Peyer's patch (tissue), 4 donors: ENCODE data around the gene BIRC6. TPM values are rescaled to one million over a fixed set of nuclear protein-coding genes. Genes with fewer than 3 reads are reported as not detected.
"Not testable (repeated sequence)": the region's sequence is repeated elsewhere in the genome, so short reads cannot be mapped to it uniquely, and the experiment has no call there.

ENCODE experiments used
- DNase-seq, 3 donors: peaks; one replicate each; pipeline ENCODE4 v3.0.0-alpha.2; 2017 to 2019
- H3K27ac ChIP-seq, 4 donors: fragments of 200-600 bp; sonication (generic); one replicate each; pipeline ENCODE4 v1.5.1; 2016 to 2019
- H3K27me3 ChIP-seq, 2 donors: fragments of 200-600 bp; sonication (generic); one replicate each; pipeline ENCODE4 v1.5.1; 2019
- H3K36me3 ChIP-seq, 3 donors: fragments of 200-600 bp; sonication (generic); one replicate each; pipeline ENCODE4 v1.5.1; 2016 to 2019
- H3K4me1 ChIP-seq, 4 donors: fragments of 200-600 bp; sonication (generic); one replicate each; pipeline ENCODE4 v1.5.1; 2016 to 2019
- H3K4me3 ChIP-seq, 4 donors: fragments of 200-600 bp; sonication (generic); 1 replicate in 3 of 4; 2 replicates in 1 of 4; pipeline ENCODE4 v1.5.1; 2016 to 2019; ENCODE audit warnings: mild to moderate bottlenecking in 1 of 4
- H3K9me3 ChIP-seq, 4 donors: fragments of 200-600 bp; sonication (generic); one replicate each; pipeline ENCODE4 v1.5.1; 2016 to 2019; ENCODE audit warnings: mild to moderate bottlenecking in 1 of 4
- CTCF ChIP-seq, 6 experiments: fragments of 450-650 bp in 4 of 6; fragments of 200-600 bp in 2 of 6; sonication (generic) in 1 of 6; IDR thresholded peaks; one replicate each; pipeline ENCODE4 v1.5.1; 2017 to 2019; ENCODE audit warnings: antibody characterized with exemption in 6 of 6, mild to moderate bottlenecking in 3 of 6, moderate library complexity in 1 of 6
- POLR2A ChIP-seq, 2 donors: fragments of 450-650 bp; IDR thresholded peaks; one replicate each; pipeline ENCODE4 v1.5.1; 2017; ENCODE audit warnings: antibody characterized with exemption in 2 of 2, mild to moderate bottlenecking in 2 of 2, moderate library complexity in 2 of 2
- total RNA-seq, 4 donors: library from RNA; depleted of rRNA; stranded (reverse); fragments of >200 nt; gene quantifications; one replicate each; pipeline ENCODE4 v1.1.0, GENCODE V29; 2016

Gene BIRC6
- total RNA-seq, 4 donors from 2014 or later, result 133 to 237 (median 214) TPM

- Histone ChIP-seq H3K27ac (no peak overlapping the region), H3K4me1 (no peaks in the 10 kb centered on the region), H3K9me3 (no peaks in the 10 kb centered on the region), H3K36me3 (peaks cover 0 to 2% (median 0%) of the 10 kb centered on the region in 3 donors), H3K27me3 (no peaks in the 10 kb centered on the region), H3K4me3 (no peak overlapping the region)
- no peak for DNase-seq
- TF ChIP-seq CTCF (IDR thresholded peaks at IDR 0.05), result no peak
Measured at GRCh38 chr2:32456808-32457207, 100.0 kb downstream of the BIRC6 start.

- Histone ChIP-seq H3K27me3 (no peaks in the 10 kb centered on the region), H3K4me3 (no peak overlapping the region), H3K36me3 (peaks cover 0 to 11% (median 0%) of the 10 kb centered on the region in 3 donors), H3K4me1 (no peaks in the 10 kb centered on the region), H3K9me3 (no peaks in the 10 kb centered on the region), H3K27ac (no peak overlapping the region)
- no peak for TF ChIP-seq CTCF (IDR thresholded peaks at IDR 0.05)
- no peak for DNase-seq
Measured at GRCh38 chr2:32457814-32458213, 101.0 kb downstream of the BIRC6 start.

GRCh38 chr2:32460861-32461260 is 104.0 kb downstream of the BIRC6 start:
- H3K27ac ChIP-seq, H3K4me1 ChIP-seq, DNase-seq, H3K4me3 ChIP-seq, H3K27me3 ChIP-seq, H3K9me3 ChIP-seq: not testable (repeated sequence)
- H3K36me3 ChIP-seq, result peaks cover 0 to 39% (median 0%) of the 10 kb centered on the region in 3 donors

- H3K4me1 ChIP-seq, result no peaks in the 10 kb centered on the region
- no peaks in the 10 kb centered on the region for H3K9me3 ChIP-seq
- no peaks in the 10 kb centered on the region for H3K27me3 ChIP-seq
- TF ChIP-seq CTCF (IDR thresholded peaks at IDR 0.05), result no peak
- no peak for TF ChIP-seq POLR2A (IDR thresholded peaks at IDR 0.05)
- H3K36me3 ChIP-seq, result peaks cover 0 to 62% (median 0%) of the 10 kb centered on the region in 3 donors
- H3K27ac ChIP-seq, result no peak overlapping the region
- no peak for DNase-seq
- no peak overlapping the region for H3K4me3 ChIP-seq
Measured at GRCh38 chr2:32463110-32463509, 106.3 kb downstream of the BIRC6 start.

GRCh38 chr2:32464431-32464830 is 107.6 kb downstream of the BIRC6 start:
- no peak overlapping the region for H3K4me3 ChIP-seq
- DNase-seq, result no peak
- H3K9me3 ChIP-seq, result no peaks in the 10 kb centered on the region
- peaks cover 0 to 74% (median 0%) of the 10 kb centered on the region in 3 donors for H3K36me3 ChIP-seq
- TF ChIP-seq POLR2A (IDR thresholded peaks at IDR 0.05) (no peak), CTCF (IDR thresholded peaks at IDR 0.05) (no peak)
- no peak overlapping the region for H3K27ac ChIP-seq
- H3K27me3 ChIP-seq, result no peaks in the 10 kb centered on the region
- H3K4me1 ChIP-seq, result no peaks in the 10 kb centered on the region

- no peak overlapping the region for H3K4me3 ChIP-seq
- H3K36me3 ChIP-seq, result peaks cover 0 to 75% (median 0%) of the 10 kb centered on the region in 3 donors
- no peak for DNase-seq
- H3K4me1 ChIP-seq, result no peaks in the 10 kb centered on the region
- no peaks in the 10 kb centered on the region for H3K9me3 ChIP-seq
- H3K27me3 ChIP-seq, result no peaks in the 10 kb centered on the region
- no peak overlapping the region for H3K27ac ChIP-seq
- TF ChIP-seq POLR2A (IDR thresholded peaks at IDR 0.05), result no peak
- TF ChIP-seq CTCF (IDR thresholded peaks at IDR 0.05), result no peak
Measured at GRCh38 chr2:32472605-32473004, 115.8 kb downstream of the BIRC6 start.
